GM23338 (cell line): ENCODE measurements around the gene KLHL22.

Experiments
- CREB1 ChIP-seq: fragments of 250-450 bp; sonication (Bioruptor Pico); IDR thresholded peaks from 2 replicates; pipeline ENCODE4 v1.5.0; 2020; ENCODE audit warnings: low read depth, mild to moderate bottlenecking, moderate library complexity
- CTCF ChIP-seq, 2 experiments: fragments of 200-600 bp in 1 of 2; sonication (generic) in 1 of 2; conservative IDR thresholded peaks; 2 replicates each; pipeline versions ENCODE4 v1.5.1 to v1.6.1; 2016 to 2017; ENCODE audit warnings: antibody characterized with exemption in 2 of 2, low read depth in 2 of 2, mild to moderate bottlenecking in 2 of 2, moderate library complexity in 1 of 2
- EZH2 ChIP-seq: fragments of 200-600 bp; sonication (generic); IDR thresholded peaks from one replicate; pipeline ENCODE4 v1.8.0; 2017; ENCODE audit warnings: antibody characterized with exemption, mild to moderate bottlenecking, low read depth; ENCODE audit not compliant: unreplicated experiment
- EZH2phosphoT487 ChIP-seq: fragments of 200-600 bp; sonication (generic); IDR thresholded peaks from one replicate; pipeline ENCODE4 v1.8.1; 2018; ENCODE audit warnings: antibody characterized with exemption; ENCODE audit not compliant: unreplicated experiment
- JUNB ChIP-seq: IDR thresholded peaks from one replicate; pipeline ENCODE4 v1.6.1; 2016; ENCODE audit warnings: antibody characterized with exemption; ENCODE audit not compliant: unreplicated experiment
- POLR2AphosphoS5 ChIP-seq: IDR thresholded peaks from 2 replicates; pipeline ENCODE4 v1.6.1; 2016; ENCODE audit warnings: antibody characterized with exemption, low read depth
- REST ChIP-seq: IDR thresholded peaks from one replicate; pipeline ENCODE4 v1.6.1; 2018; ENCODE audit warnings: antibody characterized with exemption; ENCODE audit not compliant: unreplicated experiment
- STAT1 ChIP-seq: IDR thresholded peaks from one replicate; pipeline ENCODE4 v1.6.1; 2016; ENCODE audit warnings: antibody characterized with exemption; ENCODE audit not compliant: unreplicated experiment
- ZNF114 ChIP-seq: fragments of 250-450 bp; sonication (Bioruptor Pico); IDR thresholded peaks from 2 replicates; pipeline ENCODE4 v1.5.0; 2020; ENCODE audit warnings: mild to moderate bottlenecking, moderate library complexity
- ZNF331 ChIP-seq: fragments of 250-450 bp; sonication (Bioruptor Pico); IDR thresholded peaks from 2 replicates; pipeline ENCODE4 v1.5.0; 2020; ENCODE audit warnings: low read depth, mild to moderate bottlenecking, moderate library complexity
- TF ChIP-seq, protein P1 (sequence below): IDR thresholded peaks from 2 replicates; pipeline ENCODE4 v1.6.1; 2016; ENCODE audit warnings: antibody characterized with exemption

GRCh38 chr22:20408891-20409290 lies 86.7 kb downstream of the KLHL22 start:
- TF ChIP-seq CTCF (conservative IDR thresholded peaks at IDR 0.05; ENCODE audit: low read depth in 2 of 2): no peak
- TF ChIP-seq CREB1 (CRISPR knock-in tag): no peak
- no peak for TF ChIP-seq JUNB
- TF ChIP-seq EZH2: no peak
- no peak for TF ChIP-seq ZNF114 (CRISPR knock-in tag)
- no peak for TF ChIP-seq EZH2phosphoT487
- TF ChIP-seq, protein P1, sequence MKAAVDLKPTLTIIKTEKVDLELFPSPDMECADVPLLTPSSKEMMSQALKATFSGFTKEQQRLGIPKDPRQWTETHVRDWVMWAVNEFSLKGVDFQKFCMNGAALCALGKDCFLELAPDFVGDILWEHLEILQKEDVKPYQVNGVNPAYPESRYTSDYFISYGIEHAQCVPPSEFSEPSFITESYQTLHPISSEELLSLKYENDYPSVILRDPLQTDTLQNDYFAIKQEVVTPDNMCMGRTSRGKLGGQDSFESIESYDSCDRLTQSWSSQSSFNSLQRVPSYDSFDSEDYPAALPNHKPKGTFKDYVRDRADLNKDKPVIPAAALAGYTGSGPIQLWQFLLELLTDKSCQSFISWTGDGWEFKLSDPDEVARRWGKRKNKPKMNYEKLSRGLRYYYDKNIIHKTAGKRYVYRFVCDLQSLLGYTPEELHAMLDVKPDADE: no peak
- TF ChIP-seq POLR2AphosphoS5: no peak
- TF ChIP-seq REST: no peak
- no peak for TF ChIP-seq ZNF331
- TF ChIP-seq STAT1: no peak
